ENCODE data around the gene ZMIZ2.
"Not testable (repeated sequence)": the region's sequence is repeated elsewhere in the genome, so short reads cannot be mapped to it uniquely, and the experiment has no call there.

Gene ZMIZ2

GRCh38 chr7:44729949-44730590 is 18.6 kb upstream of the ZMIZ2 start:
- DNase-seq = no peak

DNA sequence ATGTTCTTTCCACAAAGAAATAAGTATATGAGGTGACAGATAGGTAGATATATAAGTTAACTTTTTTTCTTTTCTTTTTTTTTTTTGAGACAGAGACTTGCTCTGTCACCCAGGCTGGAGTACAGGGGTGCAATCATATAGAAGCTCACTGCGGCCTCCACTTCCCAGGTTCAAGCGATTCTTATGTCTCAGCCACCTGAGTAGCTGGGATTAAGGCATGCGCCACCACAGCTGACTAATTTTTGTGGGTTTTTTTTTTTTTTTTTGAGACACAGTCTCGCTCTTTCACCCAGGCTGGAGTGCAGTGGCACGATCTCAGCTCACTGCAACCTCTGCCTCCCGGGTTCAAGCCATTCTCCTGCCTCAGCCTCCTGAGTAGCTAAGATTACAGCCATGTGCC is 15.7 kb upstream of the ZMIZ2 start:
- DNase-seq = not testable (repeated sequence)

GRCh38 chr7:44733708-44734481 is 14.8 kb upstream of the ZMIZ2 start:
- no peak for DNase-seq

- DNase-seq = no peak
These were observed 13.1 kb upstream of the ZMIZ2 start for GRCh38 chr7:44735403-44736165.

- no peak for DNase-seq
These were observed 11.8 kb upstream of the ZMIZ2 start for GRCh38 chr7:44736896-44737295.

GRCh38 chr7:44738051-44738723 is 10.5 kb upstream of the ZMIZ2 start:
- DNase-seq = no peak

- DNase-seq = no peak
These were observed 9.6 kb upstream of the ZMIZ2 start for GRCh38 chr7:44738876-44739665.

DNA sequence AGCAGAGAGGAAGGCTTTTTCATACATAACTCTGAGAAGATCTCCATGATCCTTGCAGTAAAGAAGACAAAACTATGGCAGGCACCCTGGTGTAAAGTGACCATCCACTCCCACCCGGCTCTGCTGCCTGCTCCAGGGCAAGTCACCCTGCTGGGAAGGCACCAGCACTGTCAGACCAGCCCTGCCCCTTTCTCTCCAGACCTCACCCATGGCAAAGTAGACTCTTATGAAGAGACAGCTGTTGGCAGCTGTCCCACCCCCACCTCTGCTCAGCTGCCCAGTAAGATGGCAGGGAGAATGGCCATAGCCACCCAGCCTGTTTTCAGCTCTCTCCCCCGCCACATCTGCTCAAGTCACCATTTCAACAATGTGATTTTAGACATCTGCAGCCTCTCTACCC is 8.6 kb upstream of the ZMIZ2 start:
- DNase-seq = no peak

GRCh38 chr7:44743750-44744149 is 4.9 kb upstream of the ZMIZ2 start:
- DNase-seq = no peak

DNA sequence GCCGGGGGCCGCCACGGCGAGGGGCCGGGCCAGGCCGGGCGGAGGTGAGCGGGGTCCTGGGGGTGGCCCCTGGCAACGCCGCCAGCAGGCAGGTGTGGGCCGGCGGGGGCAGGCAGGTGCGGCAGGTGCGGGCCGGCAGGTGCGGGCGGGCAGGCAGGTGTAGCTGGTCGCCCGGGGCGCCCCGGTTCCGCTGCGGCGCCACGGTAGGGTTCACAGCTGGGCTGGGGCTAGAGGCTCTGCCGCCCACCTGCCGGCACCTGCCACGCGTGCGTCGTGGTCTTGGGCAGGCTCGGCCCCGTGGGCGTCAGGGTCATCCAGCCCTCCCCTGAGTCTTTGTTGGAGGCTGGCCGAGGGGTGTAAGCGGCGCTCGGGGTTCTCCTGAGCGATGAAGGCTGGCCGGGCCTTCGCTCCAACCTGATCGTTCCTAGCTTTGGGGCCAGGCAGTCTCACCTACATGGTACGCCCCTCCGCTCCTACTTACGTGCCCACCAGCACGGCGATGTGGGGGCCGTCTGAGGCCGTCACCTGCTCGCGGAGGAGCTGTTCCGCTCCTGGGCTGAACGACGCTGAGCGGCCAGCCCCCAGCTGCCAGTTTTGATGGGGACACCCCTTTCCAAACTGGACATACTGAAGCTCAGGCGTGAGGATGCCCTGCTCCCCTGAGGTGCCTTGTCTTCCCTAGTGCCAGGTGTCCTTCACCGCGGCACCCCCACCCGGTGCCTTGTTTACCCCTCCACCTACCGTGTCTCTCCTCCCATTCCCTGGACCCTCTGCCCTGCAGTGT is 493 bp downstream of the ZMIZ2 start:
- DNase-seq = no peak

DNA sequence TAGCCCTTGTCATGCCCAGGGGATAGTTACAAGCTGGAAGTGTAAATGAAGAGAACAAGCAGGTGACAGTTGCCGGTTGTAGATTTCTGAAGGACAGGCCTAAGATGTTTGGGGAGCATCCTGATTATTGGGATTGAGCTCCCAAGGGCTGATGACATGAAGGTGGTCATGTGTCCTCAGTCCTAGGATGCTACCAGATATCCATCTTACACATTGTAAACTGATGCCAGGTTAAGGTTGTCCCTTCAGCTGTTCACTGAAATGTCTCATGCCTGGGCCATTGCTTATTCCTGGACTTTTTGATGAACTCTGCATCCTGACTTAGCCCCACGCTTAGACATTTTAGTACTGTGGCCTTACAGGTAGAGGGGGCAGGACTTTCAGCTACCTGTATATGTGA is 1.3 kb downstream of the ZMIZ2 start:
- no peak for DNase-seq

- DNase-seq = no peak
These were observed 1.8 kb downstream of the ZMIZ2 start for GRCh38 chr7:44750424-44750823.

DNA sequence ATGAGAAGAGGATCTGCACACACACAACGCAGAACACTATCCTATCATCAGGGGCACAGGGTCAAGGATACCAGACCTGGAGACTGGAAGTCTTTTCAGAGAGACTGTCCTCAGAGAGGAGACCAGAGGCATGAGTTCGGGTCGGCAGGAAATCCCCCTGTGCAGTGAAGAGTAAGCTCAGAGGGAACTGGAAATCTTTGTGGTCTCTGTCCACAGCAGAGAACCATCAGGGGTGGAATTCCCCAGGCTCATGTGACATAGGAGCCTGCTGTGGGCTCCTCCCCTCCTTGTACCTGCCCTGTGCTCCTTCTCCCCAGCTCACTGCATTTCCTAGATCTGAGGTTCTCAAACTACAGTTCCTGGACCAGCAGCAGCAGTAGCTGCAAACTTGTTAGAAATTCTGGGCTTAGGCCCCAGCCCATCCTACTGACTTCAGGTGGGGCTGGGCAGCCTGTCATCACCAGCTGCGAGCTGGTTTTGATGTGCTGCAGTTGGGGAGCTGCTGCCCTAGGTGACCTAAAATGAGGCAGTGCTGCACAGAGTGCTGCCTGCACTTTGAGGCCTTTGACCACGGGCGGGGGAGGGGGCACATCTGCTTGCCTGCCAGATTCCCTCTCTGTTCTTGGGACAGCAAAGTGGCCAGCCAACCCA is 2.4 kb downstream of the ZMIZ2 start:
- DNase-seq = no peak

GRCh38 chr7:44752822-44753221 is 4.2 kb downstream of the ZMIZ2 start:
- DNase-seq = no peak

GRCh38 chr7:44754802-44755697 is 6.4 kb downstream of the ZMIZ2 start:
- DNase-seq = no peak

DNA sequence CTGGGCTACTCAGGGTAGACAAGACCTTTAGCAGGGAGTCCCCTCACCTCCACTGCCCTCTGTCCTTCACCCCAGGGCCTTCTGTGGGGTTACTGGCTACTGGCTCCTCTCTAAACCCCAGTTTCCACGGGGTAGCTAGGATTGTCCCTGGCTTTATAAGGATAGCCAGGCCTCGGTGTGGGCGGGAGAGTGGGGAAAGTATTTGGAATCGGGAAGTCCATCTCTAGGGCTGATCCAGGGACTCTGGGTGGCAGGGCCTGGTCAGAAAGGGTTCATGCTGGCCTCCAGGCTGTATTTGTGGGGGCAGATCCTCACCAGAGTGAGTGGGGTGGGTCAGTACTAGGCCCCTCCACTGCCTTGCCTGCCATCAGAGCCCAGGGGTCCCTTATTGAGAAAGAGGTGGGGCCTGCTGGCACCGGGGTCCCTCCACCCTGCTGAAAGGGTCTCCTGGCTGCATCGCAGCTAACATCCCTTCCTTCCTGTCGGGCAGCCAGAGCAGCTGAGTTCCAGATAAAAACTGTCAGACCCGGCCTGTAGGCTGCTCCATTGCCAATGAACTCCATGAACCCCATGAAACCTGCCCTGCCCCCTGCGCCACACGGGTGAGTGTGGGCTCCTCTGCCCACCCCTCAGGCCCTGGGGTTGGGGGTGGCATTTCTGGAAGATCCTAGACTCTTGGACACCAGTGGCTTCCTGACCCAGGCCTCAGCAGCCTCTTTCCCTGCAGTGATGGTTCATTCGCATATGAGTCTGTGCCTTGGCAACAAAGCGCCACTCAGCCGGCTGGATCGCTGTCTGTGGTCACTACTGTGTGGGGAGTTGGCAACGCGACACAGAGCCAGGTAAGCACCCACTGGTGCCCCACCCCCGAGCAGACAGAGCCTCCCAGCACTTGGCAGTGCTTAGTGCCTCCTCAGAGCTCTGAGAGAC is 7.3 kb downstream of the ZMIZ2 start:
- no peak for DNase-seq

DNA sequence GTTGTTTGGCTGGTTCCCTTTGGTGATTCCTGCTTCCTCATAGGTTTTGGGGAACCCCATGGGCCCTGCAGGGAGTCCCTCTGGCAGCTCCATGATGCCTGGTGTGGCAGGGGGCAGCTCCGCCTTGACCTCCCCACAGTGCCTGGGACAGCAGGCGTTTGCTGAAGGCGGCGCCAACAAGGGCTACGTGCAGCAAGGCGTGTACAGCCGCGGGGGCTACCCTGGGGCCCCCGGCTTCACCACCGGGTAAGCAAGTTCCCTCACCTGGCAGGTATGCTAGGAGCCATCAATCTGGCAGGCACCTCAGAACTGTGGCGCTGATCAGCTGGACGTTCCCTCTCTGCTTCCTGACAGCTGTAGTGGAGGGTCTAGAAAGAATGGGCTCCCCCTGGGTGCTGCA is 8.3 kb downstream of the ZMIZ2 start:
- DNase-seq = no peak

GRCh38 chr7:44757311-44757710 is 8.7 kb downstream of the ZMIZ2 start:
- DNase-seq = no peak

GRCh38 chr7:44757739-44758138 is 9.1 kb downstream of the ZMIZ2 start:
- DNase-seq = no peak
